ENCODE data around the gene NISCH. TPM values are rescaled to one million over a fixed set of nuclear protein-coding genes. Genes with fewer than 3 reads are reported as not detected.

The NISCH gene
- total RNA-seq, 8 experiments from 2014 or later = 54.4 to 134 (median 80.6) TPM

- peaks cover 16 to 19% of the 10 kb centered on the region in 2 donors for H3K4me1 ChIP-seq (replicated peaks in 1 of 2)
- H3K27ac ChIP-seq = no peak overlapping the region
- in situ Hi-C loops (cut with MboI; ENCODE audit: low pct_unique_long_range_greater_than_20kb in 2 of 9, low sequenced_read_pairs in 9 of 9, unreplicated experiment in 9 of 9) = no loop called here
- no peak overlapping the region for H3K4me3 ChIP-seq
- WGBS, 10 experiments = 60 to 100% (median 80%) methylated on average over 1 to 5 of the region's 9 CpGs; no CpG with 5 or more reads in 6 of the 10 experiments
- ATAC-seq (replicated peaks in 6 of 8) = no peak
These were observed 16.6 kb upstream of the NISCH start for GRCh38 chr3:52438579-52439425.

- in situ Hi-C loops (cut with MboI; ENCODE audit: low pct_unique_long_range_greater_than_20kb in 2 of 9, low sequenced_read_pairs in 9 of 9, unreplicated experiment in 9 of 9) = no loop called here
- Histone ChIP-seq H3K27ac (no peak overlapping the region), H3K4me1 (replicated peaks in 1 of 2) (peaks cover 8 to 10% of the 10 kb centered on the region in 2 donors), H3K4me3 (no peak overlapping the region)
- no peak for ATAC-seq (replicated peaks in 6 of 8)
- 40 to 100% (median 80%) methylated on average over 1 to 4 of the region's 16 CpGs; no CpG with 5 or more reads in 7 of the 10 experiments for WGBS, 10 experiments
These were observed 15.8 kb upstream of the NISCH start for GRCh38 chr3:52439426-52440248.

- Histone ChIP-seq H3K4me3 (no peak overlapping the region), H3K27ac (no peak overlapping the region), H3K4me1 (replicated peaks in 1 of 2) (peaks cover 7% of the 10 kb centered on the region in 2 donors)
- in situ Hi-C loops (cut with MboI; ENCODE audit: low pct_unique_long_range_greater_than_20kb in 2 of 9, low sequenced_read_pairs in 9 of 9, unreplicated experiment in 9 of 9) = no loop called here
- WGBS, 10 experiments = 90% methylated on average over 4 of the region's 12 CpGs; no CpG with 5 or more reads in 9 of the 10 experiments
- no peak for ATAC-seq (replicated peaks in 6 of 8)
These were observed 15.2 kb upstream of the NISCH start for GRCh38 chr3:52440249-52440551.

- 69 to 74% (median 71%) methylated on average over 1 to 7 of the region's 14 CpGs; no CpG with 5 or more reads in 7 of the 10 experiments for WGBS, 10 experiments
- in situ Hi-C loops (cut with MboI; ENCODE audit: low pct_unique_long_range_greater_than_20kb in 2 of 9, low sequenced_read_pairs in 9 of 9, unreplicated experiment in 9 of 9) = no loop called here
- no peak overlapping the region for H3K4me3 ChIP-seq
- peaks cover 7% of the 10 kb centered on the region in 2 donors for H3K4me1 ChIP-seq (replicated peaks in 1 of 2)
- ATAC-seq (replicated peaks in 6 of 8) = no peak
- no peak overlapping the region for H3K27ac ChIP-seq
These were observed 14.7 kb upstream of the NISCH start for GRCh38 chr3:52440671-52441070.

GRCh38 chr3:52441091-52441771 is 14.2 kb upstream of the NISCH start:
- in situ Hi-C loops (cut with MboI; ENCODE audit: low pct_unique_long_range_greater_than_20kb in 2 of 9, low sequenced_read_pairs in 9 of 9, unreplicated experiment in 9 of 9) = no loop called here
- no peak overlapping the region for H3K27ac ChIP-seq
- ATAC-seq (replicated peaks in 6 of 8) = no peak
- peaks cover 7% of the 10 kb centered on the region in 2 donors for H3K4me1 ChIP-seq (replicated peaks in 1 of 2)
- 93% methylated on average over 3 of the region's 23 CpGs; no CpG with 5 or more reads in 9 of the 10 experiments for WGBS, 10 experiments
- H3K4me3 ChIP-seq = no peak overlapping the region

GRCh38 chr3:52441772-52442332 is 13.6 kb upstream of the NISCH start:
- in situ Hi-C loops (cut with MboI; ENCODE audit: low pct_unique_long_range_greater_than_20kb in 2 of 9, low sequenced_read_pairs in 9 of 9, unreplicated experiment in 9 of 9) = no loop called here
- no peak for ATAC-seq (replicated peaks in 6 of 8)
- 79% methylated on average over 7 of the region's 18 CpGs; no CpG with 5 or more reads in 9 of the 10 experiments for WGBS, 10 experiments
- Histone ChIP-seq H3K27ac (no peak overlapping the region), H3K4me3 (no peak overlapping the region), H3K4me1 (replicated peaks in 1 of 2) (peaks cover under 1 to 4% of the 10 kb centered on the region in 2 donors)

- 78 to 100% (median 90%) methylated on average over 1 to 6 of the region's 16 CpGs; no CpG with 5 or more reads in 5 of the 10 experiments for WGBS, 10 experiments
- in situ Hi-C loops (cut with MboI; ENCODE audit: low pct_unique_long_range_greater_than_20kb in 2 of 9, low sequenced_read_pairs in 9 of 9, unreplicated experiment in 9 of 9) = no loop called here
- no peak overlapping the region for H3K27ac ChIP-seq
- peak in 1 of 8 experiments; percentile 7 for ATAC-seq (replicated peaks in 6 of 8)
- H3K4me1 ChIP-seq (replicated peaks in 1 of 2) = peaks cover 0 to 4% of the 10 kb centered on the region in 2 donors
- H3K4me3 ChIP-seq = no peak overlapping the region
These were observed 12.8 kb upstream of the NISCH start for GRCh38 chr3:52442409-52443267.

GRCh38 chr3:52443268-52443610 is 12.2 kb upstream of the NISCH start:
- ATAC-seq (replicated peaks in 6 of 8) = no peak
- H3K27ac ChIP-seq = no peak overlapping the region
- no peak overlapping the region for H3K4me3 ChIP-seq
- H3K4me1 ChIP-seq (replicated peaks in 1 of 2) = peaks cover 0 to 4% of the 10 kb centered on the region in 2 donors
- WGBS, 10 experiments = 60 to 95% (median 80%) methylated on average over 1 to 6 of the region's 8 CpGs; no CpG with 5 or more reads in 6 of the 10 experiments
- in situ Hi-C loops (cut with MboI; ENCODE audit: low pct_unique_long_range_greater_than_20kb in 2 of 9, low sequenced_read_pairs in 9 of 9, unreplicated experiment in 9 of 9) = no loop called here

- Histone ChIP-seq H3K4me1 (replicated peaks in 1 of 2) (peaks cover 0 to 4% of the 10 kb centered on the region in 2 donors), H3K27ac (no peak overlapping the region), H3K4me3 (no peak overlapping the region)
- 80 to 100% (median 94%) methylated on average over 1 to 10 of the region's 25 CpGs; no CpG with 5 or more reads in 5 of the 10 experiments for WGBS, 10 experiments
- in situ Hi-C loops (cut with MboI; ENCODE audit: low pct_unique_long_range_greater_than_20kb in 2 of 9, low sequenced_read_pairs in 9 of 9, unreplicated experiment in 9 of 9) = no loop called here
- peak in 2 of 8 experiments; percentile 14 to 20 for ATAC-seq (replicated peaks in 6 of 8)
These were observed 11.4 kb upstream of the NISCH start for GRCh38 chr3:52443791-52444687.

GRCh38 chr3:52444860-52445793 is 10.3 kb upstream of the NISCH start, which contains the start of gene SEMA3G:
TSS of gene SEMA3G (minus strand) at chr3:52445103. CDS start at chr3:52445027, 76 bp downstream.
- WGBS, 10 experiments = 20 to 39% methylated on average over 1 to 11 of the region's 19 CpGs; no CpG with 5 or more reads in 8 of the 10 experiments
- no peak within 1 kb of the TSS for H3K4me3 ChIP-seq

More at GRCh38 chr3:52444860-52445793, 10.3 kb upstream of the NISCH start, which contains the start of gene SEMA3G:
- H3K4me1 ChIP-seq (replicated peaks in 1 of 2) = peaks cover 0 to 4% of the 10 kb centered on the region in 2 donors
- no peak within 1 kb of the TSS for H3K27ac ChIP-seq
- peak; percentile 60 to 95 (median 74) for ATAC-seq (replicated peaks in 6 of 8)
- in situ Hi-C loops (cut with MboI; ENCODE audit: low pct_unique_long_range_greater_than_20kb in 2 of 9, low sequenced_read_pairs in 9 of 9, unreplicated experiment in 9 of 9) = no loop called here

All from motor neuron (in vitro differentiated cells).